Stimulated activated CD4-positive, alpha-beta T cell treated with anti-CD3 and anti-CD28 coated beads, Interleukin-4, amount 100 ng/mL, for 48 hours (primary cell): ENCODE data around the gene ARAP1.
"Not testable (repeated sequence)": the region's sequence is repeated elsewhere in the genome, so short reads cannot be mapped to it uniquely, and the experiment has no call there.

ENCODE experiments used
- DNase-seq, 2 donors: peaks; one replicate each; pipeline ENCODE4 v3.0.0-alpha.2; 2020; ENCODE audit warnings: low read depth in 2 of 2

The ARAP1 gene

DNA sequence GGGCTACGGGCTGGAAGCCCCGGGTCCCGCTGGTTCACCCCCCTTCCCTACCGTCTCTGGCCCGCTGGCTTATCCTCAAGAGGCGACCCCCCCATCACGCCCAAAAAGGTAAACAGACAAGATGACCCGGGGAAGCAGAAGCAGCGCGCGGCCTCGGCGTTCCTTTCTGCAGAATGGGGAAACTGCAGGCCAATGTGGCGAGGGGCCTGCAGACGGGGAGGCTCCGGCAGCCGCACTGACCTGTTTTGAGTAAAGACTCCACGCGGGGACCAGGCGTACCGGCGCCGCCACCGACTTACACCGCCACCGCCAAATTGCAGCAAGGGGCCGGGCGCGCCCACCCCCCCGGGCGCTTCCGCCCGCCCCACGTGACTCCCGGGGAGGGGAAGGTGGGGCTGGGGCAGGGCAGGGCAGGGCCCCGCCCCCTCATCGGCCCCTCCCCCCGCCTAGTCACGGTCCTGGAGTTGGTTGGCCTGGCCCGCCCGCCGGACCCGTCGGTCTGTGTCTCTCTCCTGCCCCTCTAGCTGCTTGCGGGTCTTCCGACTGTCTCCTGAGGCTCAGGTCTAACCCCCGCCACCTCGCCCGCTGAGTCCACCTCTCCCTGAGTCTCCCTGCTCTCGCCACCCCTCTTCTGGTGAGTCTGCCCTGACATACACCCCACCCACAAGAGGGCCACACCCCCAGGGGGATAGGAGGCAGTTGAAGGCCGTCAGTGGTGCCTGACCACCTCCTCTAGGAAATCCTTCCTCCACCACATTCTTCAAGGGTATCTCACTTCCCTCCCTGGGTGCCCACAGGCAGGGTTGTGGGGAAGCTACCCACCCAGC, at the start of gene ARAP1:
TSS of gene ARAP1 (minus strand) at position 321 of the 827 bp plus-strand sequence. CDS start 25,280 bp downstream, outside the sequence.
- peak; percentile 57 to 63 for DNase-seq

GRCh38 chr11:72799441-72799840, 47.2 kb upstream of the ARAP1 start:
- no peak for DNase-seq

DNA sequence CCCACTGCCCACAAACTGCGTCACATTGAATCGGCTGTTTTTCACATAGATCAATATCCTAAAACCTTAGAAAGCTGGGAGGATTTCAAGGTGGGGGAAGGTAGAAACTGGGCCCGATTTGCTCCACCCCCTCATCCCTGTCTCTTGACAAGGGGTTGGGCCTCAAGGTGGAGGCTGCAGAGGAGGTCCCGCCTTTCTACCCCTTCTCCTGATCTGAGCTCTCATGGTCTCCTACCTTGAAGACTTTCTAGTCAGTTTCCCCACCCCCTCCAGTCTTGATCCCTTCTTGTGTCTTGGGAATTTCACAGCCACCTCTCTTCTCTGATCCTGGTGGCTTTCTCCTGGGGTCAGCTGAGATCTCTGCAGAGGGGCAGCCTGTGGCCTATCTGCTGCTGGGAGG, 46.2 kb upstream of the ARAP1 start:
- no peak for DNase-seq

GRCh38 chr11:72793425-72794367, 41.5 kb upstream of the ARAP1 start, which contains the start of gene STARD10:
TSS of gene STARD10 (minus strand) at chr11:72794047. CDS start at chr11:72781181, 12,866 bp downstream.
- DNase-seq, result peak; percentile 90

DNA sequence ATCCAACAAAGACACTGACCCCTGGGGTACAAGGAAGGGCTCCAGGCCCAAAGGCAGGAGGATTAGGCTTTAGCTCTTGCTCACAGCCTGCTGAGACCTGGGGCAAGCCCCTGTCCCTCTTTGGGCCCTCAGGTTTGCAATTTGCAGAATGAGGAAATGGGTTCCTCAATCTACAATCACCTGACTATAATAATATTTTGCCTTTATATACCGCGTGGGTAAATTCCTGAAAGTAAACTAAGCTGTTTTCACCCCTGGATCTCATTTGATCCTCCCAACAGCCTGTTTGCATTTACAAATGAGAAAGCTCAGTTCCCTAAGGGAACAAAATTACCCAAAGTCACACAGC, 40.8 kb upstream of the ARAP1 start:
- DNase-seq, result no peak

- no peak for DNase-seq
These were observed 40.3 kb upstream of the ARAP1 start for GRCh38 chr11:72792437-72793021.

GRCh38 chr11:72791228-72791627, 39.0 kb upstream of the ARAP1 start:
- DNase-seq, result not testable (repeated sequence)

GRCh38 chr11:72789493-72790131, 37.4 kb upstream of the ARAP1 start:
- no peak for DNase-seq

DNA sequence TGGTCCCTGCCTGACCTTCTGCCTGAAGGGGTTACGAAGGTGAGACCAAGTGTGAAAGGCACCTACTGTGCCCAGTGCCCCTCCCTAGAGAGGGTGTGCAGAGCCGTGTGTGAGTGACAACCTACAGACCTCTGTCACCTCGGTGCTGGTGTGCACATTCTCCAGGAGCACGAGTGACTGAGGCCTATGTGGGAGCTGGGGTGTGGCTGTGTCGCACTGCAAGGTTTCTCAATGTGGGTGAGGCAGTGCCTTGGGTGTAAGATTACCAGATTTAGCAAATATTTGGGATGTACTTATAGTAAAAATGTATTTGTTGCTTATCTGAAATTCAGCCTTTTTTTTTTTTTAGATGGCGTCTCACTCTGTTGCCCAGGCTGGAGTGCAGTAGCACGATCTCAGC, 36.0 kb upstream of the ARAP1 start:
- no peak for DNase-seq

GRCh38 chr11:72787216-72788104, 35.3 kb upstream of the ARAP1 start:
- DNase-seq, result no peak

DNA sequence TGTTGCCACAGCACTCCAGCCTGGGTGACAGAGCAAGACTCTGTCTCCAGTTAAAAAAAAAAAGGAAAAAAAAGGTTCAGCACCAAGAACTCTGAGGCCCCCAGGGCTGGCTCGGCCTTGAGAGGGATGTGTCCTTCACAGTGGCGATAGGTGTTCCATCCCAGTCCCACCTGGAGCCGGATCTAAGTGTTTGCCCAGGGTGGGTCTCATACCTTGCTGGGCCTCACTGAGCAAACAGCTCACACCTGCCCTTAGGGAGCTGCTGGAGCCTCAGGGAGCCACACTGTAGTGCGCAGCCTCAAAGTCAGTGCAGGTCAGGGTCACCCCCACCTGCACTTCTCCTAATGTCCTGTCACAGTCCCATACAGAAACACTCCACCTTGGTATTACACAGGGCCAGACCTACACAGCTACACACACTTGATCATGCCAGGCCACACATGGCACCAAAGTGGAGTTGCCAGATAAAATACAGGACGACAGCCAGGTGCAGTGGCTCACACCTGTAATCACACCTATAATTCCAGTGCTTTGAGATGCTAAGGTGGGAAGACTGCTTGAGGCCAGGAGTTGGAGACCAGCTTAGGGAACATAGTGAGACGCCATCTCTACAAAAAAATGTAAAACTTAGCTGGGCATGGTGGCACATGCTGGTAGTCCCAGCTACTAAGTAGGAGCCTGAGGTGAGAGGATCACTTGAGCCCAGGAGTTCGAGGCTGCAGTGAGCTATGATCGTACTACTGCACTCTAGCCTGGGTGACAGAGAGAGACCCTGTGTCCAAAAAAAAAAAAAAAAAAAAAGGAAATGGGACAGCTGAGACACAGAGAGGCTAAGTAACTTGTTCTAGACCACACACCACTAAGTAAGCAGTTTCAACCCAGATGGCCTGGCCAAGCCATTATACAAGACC, 34.4 kb upstream of the ARAP1 start:
- DNase-seq, result no peak

DNA sequence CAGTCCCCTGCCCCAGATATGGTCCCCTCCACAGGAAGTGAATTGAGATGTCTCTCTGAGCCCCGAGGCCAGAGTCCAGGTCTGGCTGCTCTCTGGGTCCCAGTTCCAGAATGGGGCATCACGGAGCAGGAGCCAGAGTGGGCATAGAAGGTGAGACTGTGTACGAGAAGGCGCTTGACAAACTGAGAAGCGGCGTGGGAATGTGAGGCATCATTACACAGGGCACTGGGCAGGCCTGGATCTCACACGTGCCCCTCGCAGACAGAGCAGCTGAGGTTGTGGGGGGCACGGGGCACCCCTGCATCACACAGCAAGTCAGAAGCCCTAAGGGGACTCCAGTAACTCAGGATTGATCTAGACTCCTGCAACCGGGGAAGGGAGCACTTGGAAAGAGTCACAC, 32.5 kb upstream of the ARAP1 start:
- DNase-seq, result no peak

DNA sequence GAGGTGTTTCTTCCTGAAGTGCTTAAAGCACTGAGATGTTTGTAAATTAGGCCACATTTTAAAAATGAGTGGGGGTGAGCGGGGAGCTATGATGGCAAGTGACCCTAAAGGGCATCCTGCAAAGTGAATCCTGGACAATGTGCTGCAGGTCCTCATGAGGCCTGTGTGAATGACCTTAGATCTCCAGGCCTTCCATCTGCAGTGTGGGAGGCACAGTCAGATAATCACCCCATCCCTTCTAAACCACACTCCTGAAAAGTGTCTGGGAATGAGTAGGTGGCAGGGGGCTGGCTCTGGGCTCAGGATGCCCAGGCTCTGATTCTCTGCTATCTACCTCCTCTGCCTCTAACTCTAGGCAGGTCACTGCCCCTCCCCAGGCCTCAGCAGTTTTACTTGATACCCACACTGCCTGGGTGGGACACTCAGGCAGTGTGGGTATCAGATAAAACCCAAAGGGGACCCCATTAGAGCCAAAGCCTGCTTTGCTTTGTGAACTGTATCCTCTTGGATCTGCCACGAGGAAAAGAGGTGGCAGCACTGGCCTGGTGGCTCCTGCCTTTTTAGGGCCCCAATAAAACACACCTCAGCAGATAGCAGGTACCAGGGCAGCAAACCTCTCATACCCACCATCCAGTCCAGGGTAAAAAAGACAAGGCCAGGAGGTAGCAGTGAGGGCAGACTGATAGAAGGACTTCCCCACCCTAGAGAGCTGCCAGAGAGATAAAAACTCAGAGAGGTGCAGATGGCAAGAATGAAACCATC, 31.1 kb upstream of the ARAP1 start:
- DNase-seq, result no peak

DNA sequence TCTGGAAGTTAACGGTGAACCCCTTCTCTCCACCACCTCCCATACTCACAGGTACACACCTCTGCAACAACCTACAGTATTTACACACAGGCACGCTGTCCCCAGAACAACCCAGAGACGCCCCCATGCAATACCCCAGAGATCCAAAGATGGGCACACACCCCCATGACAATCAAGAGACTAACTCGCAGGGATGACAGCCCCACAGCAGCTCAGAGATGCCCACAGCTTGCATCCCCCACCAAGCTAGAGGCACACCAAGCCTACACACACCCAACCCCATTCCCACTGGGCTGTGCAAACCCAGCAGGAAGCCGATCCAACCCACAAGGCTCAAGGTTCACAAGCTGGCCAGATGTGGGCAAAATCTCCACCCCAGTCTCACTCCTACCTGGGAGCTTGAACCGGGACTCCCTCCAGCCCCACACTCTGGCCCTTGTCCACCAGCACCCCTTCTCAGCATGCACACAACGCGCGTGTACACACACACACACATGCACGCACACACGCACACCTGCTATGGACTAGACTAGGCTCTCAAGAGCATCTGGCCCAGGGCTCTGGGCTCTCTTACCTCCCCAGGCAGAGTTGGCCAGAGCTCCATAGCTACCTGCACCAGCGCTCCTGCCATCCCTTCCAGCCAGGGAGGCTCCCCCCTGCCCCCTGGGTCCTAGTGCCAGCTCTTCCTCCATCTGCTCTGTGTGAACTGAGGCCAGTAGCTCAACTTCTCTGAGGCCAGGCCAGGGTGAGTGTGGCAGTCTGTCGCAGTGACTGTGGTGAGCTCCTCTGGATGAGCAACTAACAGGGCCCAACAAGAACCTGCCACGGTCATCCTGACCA, 30.1 kb upstream of the ARAP1 start:
- no peak for DNase-seq

DNA sequence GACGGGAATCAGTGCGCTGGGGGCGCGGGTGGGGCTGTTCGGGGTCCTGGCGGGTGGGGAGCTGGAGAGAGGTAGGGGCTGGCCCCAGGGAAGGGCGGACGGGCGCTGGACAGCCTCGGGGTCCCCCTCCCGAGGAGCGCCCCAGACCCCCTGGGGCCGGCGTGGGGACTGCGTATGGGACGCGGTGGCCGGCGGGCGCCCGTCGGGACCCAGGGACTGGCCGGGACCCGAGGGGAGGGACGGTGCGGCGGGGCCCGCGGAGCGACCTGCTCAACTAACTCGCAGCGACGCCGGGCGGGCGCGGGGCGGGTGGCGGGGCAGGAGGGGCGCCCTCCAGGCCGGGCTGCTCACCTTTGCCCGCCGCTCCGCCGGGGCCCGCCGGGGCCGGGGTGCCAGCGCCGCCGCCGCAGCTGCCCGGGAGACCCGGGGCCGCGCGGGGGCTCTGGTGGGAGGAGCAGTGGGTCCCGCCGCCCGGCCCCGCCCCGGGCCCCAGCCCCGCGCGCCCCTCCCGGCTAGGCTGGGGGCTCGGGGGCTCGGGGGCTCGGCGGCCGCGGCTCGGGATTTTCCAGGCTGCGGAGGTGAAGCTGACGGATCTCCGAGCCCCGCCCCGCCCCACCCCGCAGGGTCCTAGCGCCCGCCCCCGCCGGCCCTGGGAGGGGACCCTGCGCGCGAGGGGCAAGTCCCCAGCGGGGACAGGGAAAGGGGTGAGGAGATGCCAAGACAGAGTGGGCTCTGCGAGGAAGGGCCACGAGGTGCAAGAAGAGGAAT, 29.3 kb upstream of the ARAP1 start:
- DNase-seq, result peak; percentile 37 to 41

GRCh38 chr11:72781063-72781312, 28.8 kb upstream of the ARAP1 start:
- no peak for DNase-seq

GRCh38 chr11:72780296-72781062, 28.3 kb upstream of the ARAP1 start:
- DNase-seq, result no peak
